SU-DHL-6 (cell line): Measurements from ENCODE around the gene KIF13A.

ENCODE experiments used
- H2AFZ ChIP-seq: fragments of 200-600 bp; sonication (generic); 2 replicates; pipeline ENCODE4 v1.6.1; 2014; ENCODE audit warnings: low read depth, mild to moderate bottlenecking, moderate library complexity, mixed read lengths, antibody characterized with exemption, low read length; ENCODE audit not compliant: severe bottlenecking
- H3F3A ChIP-seq: fragments of 200-600 bp; shearing (Covaris generic); 2 replicates; pipeline ENCODE4 v1.6.0; 2016; ENCODE audit warnings: antibody characterized with exemption, mild to moderate bottlenecking; ENCODE audit not compliant: insufficient read depth
- H3K27ac ChIP-seq: fragments of 200-600 bp; sonication (generic); 2 replicates; pipeline ENCODE4 v1.5.1; 2016; ENCODE audit warnings: low read depth, mild to moderate bottlenecking, low read length, moderate library complexity, mixed read lengths
- H3K27me3 ChIP-seq: fragments of 200-600 bp; sonication (generic), shearing (Covaris generic); 2 replicates; pipeline ENCODE4 v1.6.0; 2014; ENCODE audit warnings: mild to moderate bottlenecking, low read length
- H3K36me3 ChIP-seq: fragments of 200-600 bp; sonication (generic); 2 replicates; pipeline ENCODE4 v1.6.1; 2014; ENCODE audit warnings: mild to moderate bottlenecking, low read length, mixed read lengths
- H3K4me2 ChIP-seq: fragments of 300-600, 200-600 bp; shearing (Covaris generic), sonication (generic); 2 replicates; pipeline ENCODE4 v1.6.0; 2014; ENCODE audit warnings: low read length, low read depth, mild to moderate bottlenecking; ENCODE audit not compliant: poor library complexity, severe bottlenecking
- H3K4me3 ChIP-seq: fragments of 200-600 bp; sonication (generic); 2 replicates; pipeline ENCODE4 v1.5.1; 2014; ENCODE audit warnings: antibody characterized with exemption, low read length, mild to moderate bottlenecking, mixed read lengths; ENCODE audit not compliant: insufficient read depth, poor library complexity, severe bottlenecking
- H3K79me2 ChIP-seq: fragments of 200-600 bp; sonication (generic); 2 replicates; pipeline ENCODE4 v1.6.1; 2014; ENCODE audit warnings: mild to moderate bottlenecking, low read length, moderate library complexity; ENCODE audit not compliant: insufficient read depth
- H3K9ac ChIP-seq: fragments of 200-600 bp; sonication (generic); 2 replicates; pipeline ENCODE4 v1.7.0; 2014; ENCODE audit warnings: mild to moderate bottlenecking, low read length
- H3K9me2 ChIP-seq: fragments of 200-600 bp; sonication (generic); replicated peaks from 2 replicates; pipeline ENCODE4 v1.6.1; 2014; ENCODE audit warnings: low read length; ENCODE audit not compliant: insufficient read depth
- H3K9me3 ChIP-seq: fragments of 200-600 bp; sonication (generic); 2 replicates; pipeline ENCODE4 v1.6.1; 2014; ENCODE audit warnings: low read length, mixed read lengths; ENCODE audit not compliant: insufficient read depth
- H4K20me1 ChIP-seq: fragments of 200-600 bp; sonication (generic); 2 replicates; pipeline ENCODE4 v1.6.1; 2014; ENCODE audit warnings: low read depth, mild to moderate bottlenecking, antibody characterized with exemption, low read length, moderate library complexity, mixed read lengths
- EZH2phosphoT487 ChIP-seq: fragments of 200-600 bp; sonication (generic), shearing (Covaris generic); conservative IDR thresholded peaks from 2 replicates; pipeline ENCODE4 v1.6.1; 2018; ENCODE audit warnings: mild to moderate bottlenecking, antibody characterized with exemption, low read length, moderate library complexity, mixed read lengths
- TF ChIP-seq, protein P1 (sequence below): fragments of 200-600 bp; sonication (generic); IDR thresholded peaks from one replicate; pipeline ENCODE4 v1.5.1; 2017; ENCODE audit warnings: antibody characterized with exemption, mild to moderate bottlenecking, low read length, moderate library complexity; ENCODE audit not compliant: insufficient read depth, poor library complexity, severe bottlenecking

The KIF13A gene

DNA sequence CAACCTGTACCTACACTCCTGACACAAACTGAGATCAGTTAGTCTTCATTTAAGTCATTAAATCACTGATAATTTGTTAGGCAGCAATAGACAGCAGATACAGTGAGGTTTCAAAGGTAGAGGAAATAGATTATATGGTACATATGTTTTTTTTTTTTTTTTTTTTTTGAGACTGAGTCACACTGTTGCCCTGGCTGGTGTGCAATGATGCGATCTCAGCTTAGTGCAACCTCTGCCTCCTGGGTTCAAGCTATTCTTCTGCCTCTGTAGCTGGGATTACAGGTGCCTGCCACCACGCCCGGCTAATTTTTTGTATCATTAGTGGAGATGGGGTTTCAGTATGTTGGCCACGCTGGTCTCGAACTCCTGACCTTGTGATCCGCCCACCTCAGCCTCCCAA, 38.2 kb upstream of the KIF13A start:
- no peaks in the 10 kb centered on the region for H3K9me2 ChIP-seq
- no peaks in the 10 kb centered on the region for H4K20me1 ChIP-seq
- H3K9ac ChIP-seq, result no peak overlapping the region
- H3K36me3 ChIP-seq, result no peaks in the 10 kb centered on the region
- TF ChIP-seq EZH2phosphoT487, result no peak
- TF ChIP-seq, protein P1, sequence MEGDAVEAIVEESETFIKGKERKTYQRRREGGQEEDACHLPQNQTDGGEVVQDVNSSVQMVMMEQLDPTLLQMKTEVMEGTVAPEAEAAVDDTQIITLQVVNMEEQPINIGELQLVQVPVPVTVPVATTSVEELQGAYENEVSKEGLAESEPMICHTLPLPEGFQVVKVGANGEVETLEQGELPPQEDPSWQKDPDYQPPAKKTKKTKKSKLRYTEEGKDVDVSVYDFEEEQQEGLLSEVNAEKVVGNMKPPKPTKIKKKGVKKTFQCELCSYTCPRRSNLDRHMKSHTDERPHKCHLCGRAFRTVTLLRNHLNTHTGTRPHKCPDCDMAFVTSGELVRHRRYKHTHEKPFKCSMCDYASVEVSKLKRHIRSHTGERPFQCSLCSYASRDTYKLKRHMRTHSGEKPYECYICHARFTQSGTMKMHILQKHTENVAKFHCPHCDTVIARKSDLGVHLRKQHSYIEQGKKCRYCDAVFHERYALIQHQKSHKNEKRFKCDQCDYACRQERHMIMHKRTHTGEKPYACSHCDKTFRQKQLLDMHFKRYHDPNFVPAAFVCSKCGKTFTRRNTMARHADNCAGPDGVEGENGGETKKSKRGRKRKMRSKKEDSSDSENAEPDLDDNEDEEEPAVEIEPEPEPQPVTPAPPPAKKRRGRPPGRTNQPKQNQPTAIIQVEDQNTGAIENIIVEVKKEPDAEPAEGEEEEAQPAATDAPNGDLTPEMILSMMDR, result no peak
- no peak overlapping the region for H2AFZ ChIP-seq
- H3K27me3 ChIP-seq, result no peaks in the 10 kb centered on the region
- no peak overlapping the region for H3K4me2 ChIP-seq
- no peaks in the 10 kb centered on the region for H3K9me3 ChIP-seq
- no peaks in the 10 kb centered on the region for H3F3A ChIP-seq
- H3K4me3 ChIP-seq, result no peak overlapping the region
- H3K79me2 ChIP-seq, result no peaks in the 10 kb centered on the region
- H3K27ac ChIP-seq, result no peak overlapping the region

DNA sequence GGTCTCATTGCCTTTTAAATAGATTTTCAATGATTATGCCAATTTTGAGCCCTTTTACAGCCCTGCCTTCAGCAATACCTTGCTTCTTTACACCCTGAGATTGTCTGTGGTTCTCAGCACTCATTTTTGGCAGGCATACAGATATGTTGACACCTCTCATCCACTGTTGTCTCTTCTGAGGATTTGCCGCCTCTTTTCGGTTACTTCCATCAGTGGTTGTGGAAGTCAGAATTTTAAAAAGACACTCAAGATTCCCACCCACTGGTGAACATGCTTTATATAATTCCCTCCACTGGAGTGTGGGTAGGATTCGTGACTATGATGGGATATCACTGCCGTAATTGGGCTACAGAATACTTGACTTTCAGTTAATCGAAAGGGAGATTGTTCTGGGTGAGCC, 37.4 kb upstream of the KIF13A start:
- no peak overlapping the region for H3K9ac ChIP-seq
- H3K36me3 ChIP-seq, result no peaks in the 10 kb centered on the region
- no peak overlapping the region for H3K4me3 ChIP-seq
- no peak overlapping the region for H3K27ac ChIP-seq
- H3K79me2 ChIP-seq, result no peaks in the 10 kb centered on the region
- no peak overlapping the region for H3K4me2 ChIP-seq
- no peaks in the 10 kb centered on the region for H4K20me1 ChIP-seq
- H3K27me3 ChIP-seq, result no peaks in the 10 kb centered on the region
- TF ChIP-seq EZH2phosphoT487, result no peak
- TF ChIP-seq, protein P1, result no peak
- no peaks in the 10 kb centered on the region for H3F3A ChIP-seq
- H2AFZ ChIP-seq, result no peak overlapping the region
- no peaks in the 10 kb centered on the region for H3K9me2 ChIP-seq
- H3K9me3 ChIP-seq, result no peaks in the 10 kb centered on the region

DNA sequence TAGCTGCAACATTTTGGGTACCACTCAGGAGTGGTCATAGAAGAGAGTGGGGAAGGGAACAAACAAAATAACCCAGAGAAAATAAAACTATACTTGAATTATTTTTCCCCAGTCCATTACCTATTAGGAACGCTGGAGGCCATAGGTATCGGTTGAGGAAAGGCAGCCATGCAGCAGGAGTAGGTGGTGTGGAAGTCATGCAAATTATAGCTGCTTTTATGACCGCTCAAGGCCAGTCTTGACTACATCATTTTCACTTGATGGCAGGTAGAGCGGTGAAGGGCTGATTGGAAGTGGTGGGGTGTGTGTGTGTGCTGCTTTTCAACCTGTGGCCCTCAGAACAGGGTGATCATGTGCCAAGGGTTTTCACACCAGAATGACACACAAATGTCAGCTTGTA, 36.5 kb upstream of the KIF13A start:
- H3K36me3 ChIP-seq, result no peaks in the 10 kb centered on the region
- H3K79me2 ChIP-seq, result no peaks in the 10 kb centered on the region
- no peak overlapping the region for H3K4me3 ChIP-seq
- TF ChIP-seq, protein P1, result no peak
- no peak for TF ChIP-seq EZH2phosphoT487
- H4K20me1 ChIP-seq, result no peaks in the 10 kb centered on the region
- H3F3A ChIP-seq, result no peaks in the 10 kb centered on the region
- no peak overlapping the region for H3K27ac ChIP-seq
- H3K9ac ChIP-seq, result no peak overlapping the region
- H3K27me3 ChIP-seq, result no peaks in the 10 kb centered on the region
- H3K4me2 ChIP-seq, result no peak overlapping the region
- H2AFZ ChIP-seq, result no peak overlapping the region
- no peaks in the 10 kb centered on the region for H3K9me2 ChIP-seq
- H3K9me3 ChIP-seq, result no peaks in the 10 kb centered on the region
